Mesothelial cell of epicardium (in vitro differentiated cells): Measurements from ENCODE around the gene HLA-DPB1. TPM values are rescaled to one million over a fixed set of nuclear protein-coding genes. Genes with fewer than 3 reads are reported as not detected.

ENCODE experiments used
- DNase-seq, 2 experiments: peaks; one replicate each; pipeline ENCODE4 v3.0.0; 2021; ENCODE audit warnings: low spot score in 2 of 2; ENCODE audit not compliant: unreplicated experiment in 2 of 2
- H3K27ac Mint-ChIP-seq: 2 replicates; pipeline ENCODE4 v1.8.0; 2021; ENCODE audit warnings: mixed read lengths
- H3K27me3 Mint-ChIP-seq: 2 replicates; pipeline ENCODE4 v1.8.0; 2021; ENCODE audit warnings: low read depth, mixed read lengths
- H3K36me3 Mint-ChIP-seq: 2 replicates; pipeline ENCODE4 v1.8.0; 2021; ENCODE audit warnings: mixed read lengths
- H3K4me1 Mint-ChIP-seq: 2 replicates; pipeline ENCODE4 v1.8.0; 2021; ENCODE audit warnings: mixed read lengths
- H3K4me3 Mint-ChIP-seq: 2 replicates; pipeline ENCODE4 v1.8.0; 2021; ENCODE audit warnings: mild to moderate bottlenecking, moderate library complexity, mixed read lengths
- H3K9me3 Mint-ChIP-seq: 2 replicates; pipeline ENCODE4 v1.8.0; 2021; ENCODE audit warnings: mixed read lengths
- total RNA-seq: library from RNA; stranded (reverse); gene quantifications from 3 replicates; pipeline ENCODE4 v1.2.1, GENCODE V29; 2021
- TF ChIP-seq, protein P1 (sequence below): fragments of 200-600 bp; sonication (generic); IDR thresholded peaks from one replicate; pipeline ENCODE4 v1.5.0; 2021; ENCODE audit warnings: antibody characterized with exemption; ENCODE audit not compliant: unreplicated experiment

The HLA-DPB1 gene
- total RNA-seq, 1 donor from 2014 or later, result 12.7 TPM

DNA sequence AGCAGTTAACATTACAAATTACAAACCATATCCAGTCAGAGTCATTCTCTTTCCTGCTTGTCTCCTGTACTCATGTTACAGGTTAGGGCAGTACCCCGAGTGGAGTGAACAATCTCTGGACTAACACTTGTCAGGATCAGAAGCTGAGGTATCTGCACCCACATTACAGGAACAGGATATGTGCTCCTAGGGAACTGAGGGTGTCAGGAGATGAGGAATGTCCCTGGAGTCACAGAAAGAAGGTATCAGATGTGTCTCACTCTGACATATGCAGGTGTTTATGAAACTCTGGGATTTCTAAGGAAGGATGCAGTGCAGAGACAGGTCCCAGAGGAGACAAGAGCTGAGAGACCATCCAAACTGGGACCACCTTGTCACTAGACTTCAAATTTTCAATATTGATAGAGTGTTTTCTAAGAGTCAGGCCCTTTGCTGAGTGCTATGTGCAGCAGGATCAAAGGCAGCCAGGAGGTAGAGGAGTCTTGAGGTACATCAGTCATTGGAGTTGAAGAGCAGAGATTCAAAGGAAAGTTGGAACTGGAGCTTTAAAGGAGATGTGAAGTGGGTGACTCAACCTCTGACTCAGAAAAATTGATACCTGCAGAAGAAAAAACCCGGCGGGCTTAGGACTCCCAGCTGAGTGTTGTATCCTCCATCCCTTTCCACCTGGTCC, 12.6 kb downstream of the HLA-DPB1 start:
- Mint-ChIP-seq H3K9me3 (no peaks in the 10 kb centered on the region), H3K36me3 (peaks cover 9% of the 10 kb centered on the region), H3K4me3 (no peak overlapping the region), H3K27me3 (peaks cover 6% of the 10 kb centered on the region), H3K4me1 (peaks cover 1% of the 10 kb centered on the region), H3K27ac (no peak overlapping the region)
- no peak for DNase-seq
- TF ChIP-seq, protein P1, sequence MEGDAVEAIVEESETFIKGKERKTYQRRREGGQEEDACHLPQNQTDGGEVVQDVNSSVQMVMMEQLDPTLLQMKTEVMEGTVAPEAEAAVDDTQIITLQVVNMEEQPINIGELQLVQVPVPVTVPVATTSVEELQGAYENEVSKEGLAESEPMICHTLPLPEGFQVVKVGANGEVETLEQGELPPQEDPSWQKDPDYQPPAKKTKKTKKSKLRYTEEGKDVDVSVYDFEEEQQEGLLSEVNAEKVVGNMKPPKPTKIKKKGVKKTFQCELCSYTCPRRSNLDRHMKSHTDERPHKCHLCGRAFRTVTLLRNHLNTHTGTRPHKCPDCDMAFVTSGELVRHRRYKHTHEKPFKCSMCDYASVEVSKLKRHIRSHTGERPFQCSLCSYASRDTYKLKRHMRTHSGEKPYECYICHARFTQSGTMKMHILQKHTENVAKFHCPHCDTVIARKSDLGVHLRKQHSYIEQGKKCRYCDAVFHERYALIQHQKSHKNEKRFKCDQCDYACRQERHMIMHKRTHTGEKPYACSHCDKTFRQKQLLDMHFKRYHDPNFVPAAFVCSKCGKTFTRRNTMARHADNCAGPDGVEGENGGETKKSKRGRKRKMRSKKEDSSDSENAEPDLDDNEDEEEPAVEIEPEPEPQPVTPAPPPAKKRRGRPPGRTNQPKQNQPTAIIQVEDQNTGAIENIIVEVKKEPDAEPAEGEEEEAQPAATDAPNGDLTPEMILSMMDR, result no peak

- H3K4me1 Mint-ChIP-seq, result peaks cover 1% of the 10 kb centered on the region
- no peaks in the 10 kb centered on the region for H3K9me3 Mint-ChIP-seq
- TF ChIP-seq, protein P1, result no peak
- H3K4me3 Mint-ChIP-seq, result no peak overlapping the region
- H3K27me3 Mint-ChIP-seq, result peaks cover 10% of the 10 kb centered on the region
- H3K27ac Mint-ChIP-seq, result no peak overlapping the region
- DNase-seq, result no peak
- H3K36me3 Mint-ChIP-seq, result peaks cover 9% of the 10 kb centered on the region
Observed at GRCh38 chr6:33088931-33089620, 13.3 kb downstream of the HLA-DPB1 start.

DNA sequence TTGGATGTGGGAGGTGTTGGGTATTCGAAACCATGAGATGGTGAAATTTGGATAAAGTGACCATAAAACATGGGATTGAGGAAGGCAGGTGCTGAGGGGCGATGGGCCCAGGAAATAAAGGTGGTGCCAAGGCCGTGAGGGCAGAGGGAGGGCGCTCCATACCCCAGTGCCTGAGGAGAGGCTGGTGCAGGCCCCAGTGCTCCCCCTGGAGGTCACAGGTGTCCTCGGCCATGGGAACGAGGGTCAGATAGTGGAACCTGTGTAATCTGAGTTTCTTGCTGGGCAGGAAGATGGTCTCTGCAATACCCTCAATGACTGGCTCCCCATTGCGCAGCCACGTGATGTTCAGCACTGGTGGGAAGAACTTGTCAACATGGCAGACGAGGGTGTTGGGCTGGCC, 16.2 kb downstream of the HLA-DPB1 start:
- no peak overlapping the region for H3K4me3 Mint-ChIP-seq
- TF ChIP-seq, protein P1, result no peak
- DNase-seq, result no peak
- no peak overlapping the region for H3K27ac Mint-ChIP-seq
- no peaks in the 10 kb centered on the region for H3K9me3 Mint-ChIP-seq
- H3K36me3 Mint-ChIP-seq, result no peaks in the 10 kb centered on the region
- H3K27me3 Mint-ChIP-seq, result peaks cover 23% of the 10 kb centered on the region
- H3K4me1 Mint-ChIP-seq, result peaks cover 1% of the 10 kb centered on the region

- H3K4me3 Mint-ChIP-seq, result no peak overlapping the region
- TF ChIP-seq, protein P1, result no peak
- no peaks in the 10 kb centered on the region for H3K36me3 Mint-ChIP-seq
- H3K9me3 Mint-ChIP-seq, result peaks cover 1% of the 10 kb centered on the region
- H3K4me1 Mint-ChIP-seq, result peaks cover 1% of the 10 kb centered on the region
- DNase-seq, result no peak
- peaks cover 24% of the 10 kb centered on the region for H3K27me3 Mint-ChIP-seq
- no peak overlapping the region for H3K27ac Mint-ChIP-seq
Observed at GRCh38 chr6:33092385-33092784, 16.6 kb downstream of the HLA-DPB1 start.

GRCh38 chr6:33093855-33094254, 18.1 kb downstream of the HLA-DPB1 start:
- no peak for DNase-seq
- H3K36me3 Mint-ChIP-seq, result no peaks in the 10 kb centered on the region
- H3K4me1 Mint-ChIP-seq, result peaks cover 1% of the 10 kb centered on the region
- TF ChIP-seq, protein P1, result no peak
- H3K9me3 Mint-ChIP-seq, result peaks cover 15% of the 10 kb centered on the region
- peaks cover 34% of the 10 kb centered on the region for H3K27me3 Mint-ChIP-seq
- no peak overlapping the region for H3K27ac Mint-ChIP-seq
- no peak overlapping the region for H3K4me3 Mint-ChIP-seq
